Lower leg skin (tissue), 3 donors: Measurements from ENCODE around the gene SRGAP2C.
"Not testable (repeated sequence)": the region's sequence is repeated elsewhere in the genome, so short reads cannot be mapped to it uniquely, and the experiment has no call there.

Experiments used
- CTCF ChIP-seq, 3 donors: fragments of 450-650 bp; IDR thresholded peaks; one replicate each; pipeline ENCODE4 v1.5.1; 2016; ENCODE audit warnings: antibody characterized with exemption in 3 of 3, mild to moderate bottlenecking in 3 of 3, moderate library complexity in 2 of 3
- POLR2A ChIP-seq, 2 donors: fragments of 450-650 bp; IDR thresholded peaks; one replicate each; pipeline ENCODE4 v1.6.1; 2016 to 2017; ENCODE audit warnings: antibody characterized with exemption in 2 of 2, mild to moderate bottlenecking in 1 of 2, moderate library complexity in 1 of 2

GRCh38 chr1:121214544-121215156, 29.9 kb downstream of the SRGAP2C start:
- TF ChIP-seq CTCF, POLR2A (IDR thresholded peaks at IDR 0.05): not testable (repeated sequence)
